ENCODE data around the gene TNFRSF1B. TPM values are rescaled to one million over a fixed set of nuclear protein-coding genes. Genes with fewer than 3 reads are reported as not detected.

The TNFRSF1B gene
- total and polyA plus RNA-seq, 9 of the 15 experiments (the other 6 are each of a cell fraction or from before 2014, with no cell fraction given): 8.8 to 91.3 (median 36.0) TPM

GRCh38 chr1:12219800-12220199, 53.0 kb downstream of the TNFRSF1B start (continued):
- peak; percentile 51; the same call in 1 of the 2 replicates for TF ChIP-seq ZNF592 (IDR thresholded peaks at IDR 0.05)
- TF ChIP-seq ETV1 (tag; conservative IDR thresholded peaks at IDR 0.05; ENCODE audit: low read depth): no peak
- no peak for TF ChIP-seq ZNF778 (CRISPR knock-in tag; IDR thresholded peaks at IDR 0.05)
- no peak for TF ChIP-seq ZNF146 (CRISPR knock-in tag; IDR thresholded peaks at IDR 0.05; ENCODE audit: unreplicated experiment)
- TF ChIP-seq, protein P1, sequence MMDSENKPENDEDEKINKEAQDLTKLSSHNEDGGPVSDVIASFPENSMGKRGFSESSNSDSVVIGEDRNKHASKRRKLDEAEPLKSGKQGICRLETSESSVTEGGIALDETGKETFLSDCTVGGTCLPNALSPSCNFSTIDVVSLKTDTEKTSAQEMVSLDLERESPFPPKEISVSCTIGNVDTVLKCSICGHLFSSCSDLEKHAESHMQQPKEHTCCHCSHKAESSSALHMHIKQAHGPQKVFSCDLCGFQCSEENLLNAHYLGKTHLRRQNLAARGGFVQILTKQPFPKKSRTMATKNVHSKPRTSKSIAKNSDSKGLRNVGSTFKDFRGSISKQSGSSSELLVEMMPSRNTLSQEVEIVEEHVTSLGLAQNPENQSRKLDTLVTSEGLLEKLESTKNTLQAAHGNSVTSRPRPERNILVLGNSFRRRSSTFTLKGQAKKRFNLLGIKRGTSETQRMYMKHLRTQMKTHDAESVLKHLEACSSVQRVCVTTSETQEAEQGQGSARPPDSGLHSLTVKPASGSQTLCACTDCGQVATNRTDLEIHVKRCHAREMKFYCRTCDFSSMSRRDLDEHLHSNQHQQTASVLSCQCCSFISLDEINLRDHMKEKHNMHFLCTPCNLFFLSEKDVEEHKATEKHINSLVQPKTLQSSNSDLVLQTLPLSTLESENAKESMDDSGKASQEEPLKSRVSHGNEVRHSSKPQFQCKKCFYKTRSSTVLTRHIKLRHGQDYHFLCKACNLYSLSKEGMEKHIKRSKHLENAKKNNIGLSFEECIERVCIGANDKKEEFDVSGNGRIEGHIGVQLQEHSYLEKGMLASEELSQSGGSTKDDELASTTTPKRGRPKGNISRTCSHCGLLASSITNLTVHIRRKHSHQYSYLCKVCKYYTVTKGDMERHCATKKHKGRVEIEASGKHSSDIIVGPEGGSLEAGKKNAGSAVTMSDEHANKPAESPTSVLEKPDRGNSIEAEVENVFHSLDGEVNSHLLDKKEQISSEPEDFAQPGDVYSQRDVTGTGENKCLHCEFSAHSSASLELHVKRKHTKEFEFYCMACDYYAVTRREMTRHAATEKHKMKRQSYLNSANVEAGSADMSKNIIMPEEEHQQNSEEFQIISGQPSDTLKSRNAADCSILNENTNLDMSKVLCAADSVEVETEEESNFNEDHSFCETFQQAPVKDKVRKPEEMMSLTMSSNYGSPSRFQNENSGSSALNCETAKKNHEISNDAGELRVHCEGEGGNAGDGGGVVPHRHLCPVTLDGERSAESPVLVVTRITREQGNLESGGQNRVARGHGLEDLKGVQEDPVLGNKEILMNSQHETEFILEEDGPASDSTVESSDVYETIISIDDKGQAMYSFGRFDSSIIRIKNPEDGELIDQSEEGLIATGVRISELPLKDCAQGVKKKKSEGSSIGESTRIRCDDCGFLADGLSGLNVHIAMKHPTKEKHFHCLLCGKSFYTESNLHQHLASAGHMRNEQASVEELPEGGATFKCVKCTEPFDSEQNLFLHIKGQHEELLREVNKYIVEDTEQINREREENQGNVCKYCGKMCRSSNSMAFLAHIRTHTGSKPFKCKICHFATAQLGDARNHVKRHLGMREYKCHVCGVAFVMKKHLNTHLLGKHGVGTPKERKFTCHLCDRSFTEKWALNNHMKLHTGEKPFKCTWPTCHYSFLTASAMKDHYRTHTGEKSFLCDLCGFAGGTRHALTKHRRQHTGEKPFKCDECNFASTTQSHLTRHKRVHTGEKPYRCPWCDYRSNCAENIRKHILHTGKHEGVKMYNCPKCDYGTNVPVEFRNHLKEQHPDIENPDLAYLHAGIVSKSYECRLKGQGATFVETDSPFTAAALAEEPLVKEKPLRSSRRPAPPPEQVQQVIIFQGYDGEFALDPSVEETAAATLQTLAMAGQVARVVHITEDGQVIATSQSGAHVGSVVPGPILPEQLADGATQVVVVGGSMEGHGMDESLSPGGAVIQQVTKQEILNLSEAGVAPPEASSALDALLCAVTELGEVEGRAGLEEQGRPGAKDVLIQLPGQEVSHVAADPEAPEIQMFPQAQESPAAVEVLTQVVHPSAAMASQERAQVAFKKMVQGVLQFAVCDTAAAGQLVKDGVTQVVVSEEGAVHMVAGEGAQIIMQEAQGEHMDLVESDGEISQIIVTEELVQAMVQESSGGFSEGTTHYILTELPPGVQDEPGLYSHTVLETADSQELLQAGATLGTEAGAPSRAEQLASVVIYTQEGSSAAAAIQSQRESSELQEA (IDR thresholded peaks at IDR 0.05; ENCODE audit: low read depth): no peak
